HG03175 (cell line): ENCODE measurements around the gene PTPRK.
"Not testable (repeated sequence)": the region's sequence is repeated elsewhere in the genome, so short reads cannot be mapped to it uniquely, and the experiment has no call there.

Source experiments
- ATAC-seq: cut with Tn5 transposase; IDR thresholded peaks from one replicate; pipeline ENCODE4 v1.9.1; 2021; ENCODE audit warnings: mild to moderate bottlenecking, moderate library complexity; ENCODE audit not compliant: unreplicated experiment

The PTPRK gene

GRCh38 chr6:128491610-128492206 is 28.7 kb downstream of the PTPRK start:
- ATAC-seq, result peak; percentile 52

GRCh38 chr6:128491100-128491581 is 29.3 kb downstream of the PTPRK start:
- no peak for ATAC-seq

GRCh38 chr6:128487746-128488145 is 32.7 kb downstream of the PTPRK start:
- no peak for ATAC-seq

- ATAC-seq, result no peak
Measured at GRCh38 chr6:128487055-128487454, 33.3 kb downstream of the PTPRK start.

- ATAC-seq, result not testable (repeated sequence)
Measured at GRCh38 chr6:128486580-128486979, 33.8 kb downstream of the PTPRK start.

GRCh38 chr6:128483472-128484135 is 36.8 kb downstream of the PTPRK start:
- no peak for ATAC-seq

- ATAC-seq, result no peak
Measured at GRCh38 chr6:128482642-128483041, 37.8 kb downstream of the PTPRK start.

GRCh38 chr6:128479991-128480390 is 40.4 kb downstream of the PTPRK start:
- ATAC-seq, result no peak

- ATAC-seq, result no peak
Measured at GRCh38 chr6:128479048-128479666, 41.2 kb downstream of the PTPRK start.

GRCh38 chr6:128478230-128479047 is 42.0 kb downstream of the PTPRK start:
- ATAC-seq, result no peak

- no peak for ATAC-seq
Measured at GRCh38 chr6:128474933-128475332, 45.5 kb downstream of the PTPRK start.

GRCh38 chr6:128474481-128474880 is 45.9 kb downstream of the PTPRK start:
- ATAC-seq, result no peak

- ATAC-seq, result no peak
Measured at GRCh38 chr6:128471907-128472306, 48.5 kb downstream of the PTPRK start.

GRCh38 chr6:128465368-128466343 is 54.7 kb downstream of the PTPRK start:
- no peak for ATAC-seq

- ATAC-seq, result no peak
Measured at GRCh38 chr6:128464790-128465189, 55.6 kb downstream of the PTPRK start.

- ATAC-seq, result no peak
Measured at GRCh38 chr6:128463942-128464341, 56.5 kb downstream of the PTPRK start.

GRCh38 chr6:128461501-128461900 is 58.9 kb downstream of the PTPRK start:
- ATAC-seq, result no peak

- ATAC-seq, result no peak
Measured at GRCh38 chr6:128456510-128457230, 63.7 kb downstream of the PTPRK start.

GRCh38 chr6:128455959-128456358 is 64.4 kb downstream of the PTPRK start:
- ATAC-seq, result no peak
